Common myeloid progenitor, CD34-positive (primary cell): ENCODE results near the gene FBXO38.
A peak's percentile ranks its signal among the peaks of the same experiment; 100 is the strongest.

Experiments used
- CTCF ChIA-PET: fragments of 350-600 bp; sonication (Branson Sonifier 250); formaldehyde crosslinking; loops from one replicate; lab custom pipeline; 2021; ENCODE audit warnings: antibody characterized with exemption; lab: Charles Lee
- POLR2A ChIA-PET: fragments of 350-600 bp; sonication (Branson Sonifier 250); formaldehyde crosslinking; loops from one replicate; lab custom pipeline; 2021; ENCODE audit warnings: antibody characterized with exemption; lab: Charles Lee
- DNase-seq, 3 donors: peaks; one replicate each; pipeline versions ENCODE4 v3.0.0 to v3.0.0-alpha.2; 2013
- H3K27ac ChIP-seq, 2 experiments: 1 replicate in 1 of 2; 2 replicates in 1 of 2; pipeline ENCODE4 v1.7.0; 2013; ENCODE audit warnings: inconsistent platforms in 2 of 2, low read length in 2 of 2, mild to moderate bottlenecking in 2 of 2, low read depth in 1 of 2, moderate library complexity in 1 of 2; ENCODE audit not compliant: severe bottlenecking in 2 of 2, insufficient read depth in 1 of 2, poor library complexity in 1 of 2
- H3K27me3 ChIP-seq, 5 experiments: replicated peaks in 2 of 5; 1 replicate in 3 of 5; 2 replicates in 2 of 5; pipeline versions ENCODE4 v1.6.1 to v1.7.0; 2013; ENCODE audit warnings: low read length in 4 of 5, mild to moderate bottlenecking in 2 of 5, moderate library complexity in 2 of 5, inconsistent platforms in 1 of 5; ENCODE audit not compliant: insufficient read depth in 5 of 5, control insufficient read depth in 4 of 5
- H3K36me3 ChIP-seq, 4 experiments: 1 replicate in 2 of 4; 2 replicates in 2 of 4; pipeline versions ENCODE4 v1.6.1 to v1.7.0; 2013; ENCODE audit warnings: low read length in 3 of 4, control low read depth in 1 of 4, mild to moderate bottlenecking in 1 of 4; ENCODE audit not compliant: control insufficient read depth in 4 of 4, insufficient read depth in 4 of 4
- H3K4me1 ChIP-seq, 4 experiments: 1 replicate in 3 of 4; 2 replicates in 1 of 4; pipeline versions ENCODE4 v1.6.1 to v1.7.1; 2013; ENCODE audit warnings: low read length in 3 of 4, mild to moderate bottlenecking in 3 of 4, control low read depth in 1 of 4, inconsistent platforms in 1 of 4, moderate library complexity in 1 of 4; ENCODE audit not compliant: control insufficient read depth in 4 of 4, insufficient read depth in 4 of 4; ENCODE audit errors: control extremely low read depth in 1 of 4
- H3K4me3 ChIP-seq, 7 experiments: 1 replicate in 4 of 7; 2 replicates in 3 of 7; pipeline versions ENCODE4 v1.5.1 to v1.7.0; 2013; ENCODE audit warnings: mild to moderate bottlenecking in 7 of 7, low read length in 6 of 7, moderate library complexity in 6 of 7, inconsistent platforms in 2 of 7, low read depth in 2 of 7, control low read depth in 1 of 7; ENCODE audit not compliant: insufficient read depth in 4 of 7, control insufficient read depth in 1 of 7; ENCODE audit errors: extremely low read depth in 1 of 7
- H3K9me3 ChIP-seq, 5 experiments: 1 replicate in 4 of 5; 2 replicates in 1 of 5; pipeline versions ENCODE4 v1.6.1 to v1.7.1; 2013; ENCODE audit warnings: low read length in 4 of 5, mild to moderate bottlenecking in 2 of 5, inconsistent platforms in 1 of 5, low read depth in 1 of 5, moderate library complexity in 1 of 5; ENCODE audit not compliant: control insufficient read depth in 4 of 5, insufficient read depth in 2 of 5; ENCODE audit errors: control extremely low read depth in 1 of 5
- WGBS: methylation state at CpG from one replicate; pipeline ENCODE4 v1.1.5; 2013; ENCODE audit not compliant: insufficient coverage; 5-methylcytosine and 5-hydroxymethylcytosine counted together

FBXO38 gene

GRCh38 chr5:148437249-148437648 lies 53.5 kb downstream of the FBXO38 start:
- CTCF ChIA-PET: interaction anchor here (0.6 to 1.6 kb wide), 7 partner anchors 11 to 599 kb away, joined by 3 to 11 read pairs (median 4); no protein-coding TSS in a partner anchor
- H3K36me3 ChIP-seq: peaks cover 23 to 90% (median 45%) of the 10 kb centered on the region in 4 experiments
- POLR2A ChIA-PET: no interaction called here

GRCh38 chr5:148438933-148439332 lies 55.2 kb downstream of the FBXO38 start:
- H3K4me3 ChIP-seq: no peak overlapping the region
- no peaks in the 10 kb centered on the region for H3K27me3 ChIP-seq
- DNase-seq: no peak
- ChIA-PET POLR2A (no interaction called here), CTCF (interaction anchor here (1.0 to 8.6 kb wide), 3 partner anchors 34 to 292 kb away, joined by 6 to 251 read pairs (median 8); no protein-coding TSS in a partner anchor)
- peaks cover 0 to 2% (median 0%) of the 10 kb centered on the region in 5 experiments for H3K9me3 ChIP-seq
- H3K36me3 ChIP-seq: peaks cover 9 to 79% (median 39%) of the 10 kb centered on the region in 4 experiments
- no peak overlapping the region for H3K27ac ChIP-seq
- WGBS: no CpG with 5 or more reads among the region's 2 CpGs
- no peaks in the 10 kb centered on the region for H3K4me1 ChIP-seq

More at GRCh38 chr5:148437249-148437648, 53.5 kb downstream of the FBXO38 start:
- no peaks in the 10 kb centered on the region for H3K27me3 ChIP-seq
- peak in 2 of 3 donors; percentile 19 to 26 for DNase-seq
- H3K4me3 ChIP-seq: no peak overlapping the region
- H3K27ac ChIP-seq: peak overlapping the region in 1 of 2 experiments; percentile 30
- WGBS: 85% methylated on average over 4 of the region's 6 CpGs
- H3K9me3 ChIP-seq: peaks cover 0 to 2% (median 0%) of the 10 kb centered on the region in 5 experiments
- H3K4me1 ChIP-seq: no peaks in the 10 kb centered on the region

GRCh38 chr5:148443241-148443640 lies 59.5 kb downstream of the FBXO38 start:
- H3K4me3 ChIP-seq: no peak overlapping the region
- DNase-seq: no peak
- ChIA-PET CTCF (interaction anchor here (0.9 to 8.6 kb wide), 18 partner anchors 10 to 672 kb away, joined by 3 to 251 read pairs (median 6); no protein-coding TSS in a partner anchor), POLR2A (no interaction called here)
- no peaks in the 10 kb centered on the region for H3K27me3 ChIP-seq
- no peaks in the 10 kb centered on the region for H3K9me3 ChIP-seq
- H3K36me3 ChIP-seq: peaks cover 2 to 43% (median 28%) of the 10 kb centered on the region in 4 experiments
- no CpG with 5 or more reads among the region's 1 CpG for WGBS
- H3K4me1 ChIP-seq: no peaks in the 10 kb centered on the region
- H3K27ac ChIP-seq: no peak overlapping the region

GRCh38 chr5:148443998-148444397 lies 60.2 kb downstream of the FBXO38 start:
- DNase-seq: peak; percentile 65 to 83 (median 80)
- Histone ChIP-seq H3K4me3 (no peak overlapping the region), H3K27me3 (no peaks in the 10 kb centered on the region), H3K36me3 (peaks cover 2 to 36% (median 24%) of the 10 kb centered on the region in 4 experiments), H3K27ac (no peak overlapping the region), H3K4me1 (no peaks in the 10 kb centered on the region), H3K9me3 (no peaks in the 10 kb centered on the region)
- WGBS: 86% methylated on average over 2 of the region's 5 CpGs
- ChIA-PET POLR2A (no interaction called here), CTCF (interaction anchor here (1.1 to 8.6 kb wide), 17 partner anchors 9 to 671 kb away, joined by 3 to 251 read pairs (median 6); no protein-coding TSS in a partner anchor)

GRCh38 chr5:148445578-148445977 lies 61.8 kb downstream of the FBXO38 start:
- ChIA-PET POLR2A (no interaction called here), CTCF (interaction anchor here (3.5 to 8.6 kb wide), 3 partner anchors 266 to 670 kb away, joined by 16 to 251 read pairs (median 21); no protein-coding TSS in a partner anchor)
- Histone ChIP-seq H3K36me3 (peaks cover 0 to 21% (median 14%) of the 10 kb centered on the region in 4 experiments), H3K27me3 (peaks cover 0 to 4% (median 0%) of the 10 kb centered on the region in 5 experiments), H3K4me3 (no peak overlapping the region), H3K9me3 (no peaks in the 10 kb centered on the region), H3K4me1 (no peaks in the 10 kb centered on the region), H3K27ac (no peak overlapping the region)
- WGBS: 86% methylated on average over 1 of the region's 3 CpGs
- no peak for DNase-seq

GRCh38 chr5:148446611-148447010 lies 62.9 kb downstream of the FBXO38 start:
- CTCF ChIA-PET: interaction anchor here (8.6 kb wide), 1 partner anchor 283 kb away, joined by 251 read pairs; no protein-coding TSS in a partner anchor
- POLR2A ChIA-PET: no interaction called here
- peaks cover 0 to 4% (median 0%) of the 10 kb centered on the region in 5 experiments for H3K27me3 ChIP-seq
- DNase-seq: no peak
- WGBS: 100% methylated on average over 2 of the region's 2 CpGs
- no peaks in the 10 kb centered on the region for H3K4me1 ChIP-seq
- H3K9me3 ChIP-seq: no peaks in the 10 kb centered on the region
- H3K36me3 ChIP-seq: peaks cover 0 to 12% (median 8%) of the 10 kb centered on the region in 4 experiments
- H3K27ac ChIP-seq: no peak overlapping the region
- H3K4me3 ChIP-seq: no peak overlapping the region

- Histone ChIP-seq H3K4me3 (no peak overlapping the region), H3K36me3 (no peaks in the 10 kb centered on the region), H3K4me1 (no peaks in the 10 kb centered on the region), H3K27me3 (peaks cover 0 to 4% (median 0%) of the 10 kb centered on the region in 5 experiments), H3K9me3 (no peaks in the 10 kb centered on the region), H3K27ac (no peak overlapping the region)
- 97% methylated on average over 10 of the region's 10 CpGs for WGBS
- ChIA-PET POLR2A (no interaction called here), CTCF (interaction anchor here (0.8 to 2.7 kb wide), 7 partner anchors 8 to 583 kb away, joined by 3 to 16 read pairs (median 3); no protein-coding TSS in a partner anchor)
- DNase-seq: no peak
Measured at GRCh38 chr5:148452499-148453193, 68.9 kb downstream of the FBXO38 start.
